NCI-H345 treated with DMSO at 0.1 percent for 48 hours (cell line): ENCODE results near the gene NUP43.
"Not testable (repeated sequence)": the region's sequence is repeated elsewhere in the genome, so short reads cannot be mapped to it uniquely, and the experiment has no call there.

Source experiments
- DNase-seq: peaks from one replicate; lab custom pipeline; 2025; ENCODE audit not compliant: unreplicated experiment; lab: John Stamatoyannopoulos, UW

Gene NUP43

DNA sequence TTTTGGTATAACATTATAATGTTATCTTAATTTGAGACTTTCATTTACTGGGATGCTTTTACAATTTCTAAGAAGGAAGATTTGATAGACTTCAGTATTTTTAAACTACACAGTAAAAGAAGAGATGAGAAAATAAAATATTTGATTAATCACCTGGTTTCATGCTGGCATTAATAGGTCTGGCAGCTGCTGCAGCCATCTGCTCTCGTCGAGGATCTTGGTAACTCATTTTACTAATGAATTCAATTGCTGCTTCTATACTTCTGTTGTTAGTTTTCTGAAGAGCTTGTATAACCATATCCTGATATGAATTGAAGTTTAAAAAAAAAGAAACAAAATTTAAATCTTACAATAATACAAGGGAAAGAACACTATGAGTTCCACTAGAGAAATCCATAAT lies 51.4 kb downstream of the NUP43 start:
- no peak for DNase-seq

DNA sequence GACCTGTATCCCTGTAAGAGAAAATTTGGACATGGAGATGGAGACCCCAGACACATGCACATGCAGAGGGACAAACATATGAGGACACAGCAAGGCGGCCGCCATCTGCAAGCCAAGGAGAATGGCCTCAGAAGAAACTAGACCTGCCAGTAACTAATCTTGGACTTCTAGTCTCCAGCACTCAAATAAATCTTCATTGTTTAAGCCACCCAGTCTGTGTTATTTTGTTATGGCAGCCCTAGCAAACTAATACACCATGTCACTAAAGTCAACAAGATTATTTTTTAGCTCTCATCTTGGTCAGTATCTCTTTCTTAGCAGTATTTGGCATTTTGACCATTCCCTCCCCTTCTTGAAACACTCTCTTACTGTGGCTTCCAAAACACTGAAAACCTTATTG lies 55.1 kb downstream of the NUP43 start:
- no peak for DNase-seq

DNA sequence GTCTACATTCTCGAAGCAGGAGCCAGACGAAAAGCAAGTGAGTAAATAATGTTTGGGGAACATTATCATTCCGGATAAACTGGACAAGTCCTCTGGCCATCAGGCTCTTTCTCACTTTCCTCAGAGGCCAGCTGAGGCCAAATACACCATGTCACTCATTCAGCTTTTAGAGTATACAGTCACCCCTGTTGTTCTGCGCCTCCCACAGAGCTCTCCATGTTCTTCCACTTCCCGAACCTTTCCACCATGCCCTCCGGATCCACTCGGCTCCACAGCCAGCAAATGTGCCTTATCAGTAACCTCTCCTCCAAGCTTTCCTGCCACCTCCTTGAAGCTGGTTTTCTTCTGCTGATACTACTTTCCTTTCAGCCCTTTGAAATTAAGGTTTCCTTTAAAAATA lies 60.1 kb downstream of the NUP43 start:
- DNase-seq, result no peak

- DNase-seq, result no peak
Measured at GRCh38 chr6:149683256-149683859, 63.0 kb downstream of the NUP43 start.

GRCh38 chr6:149681845-149682244 lies 64.5 kb downstream of the NUP43 start:
- DNase-seq, result not testable (repeated sequence)

- DNase-seq, result no peak
Measured at GRCh38 chr6:149681209-149681608, 65.1 kb downstream of the NUP43 start.

DNA sequence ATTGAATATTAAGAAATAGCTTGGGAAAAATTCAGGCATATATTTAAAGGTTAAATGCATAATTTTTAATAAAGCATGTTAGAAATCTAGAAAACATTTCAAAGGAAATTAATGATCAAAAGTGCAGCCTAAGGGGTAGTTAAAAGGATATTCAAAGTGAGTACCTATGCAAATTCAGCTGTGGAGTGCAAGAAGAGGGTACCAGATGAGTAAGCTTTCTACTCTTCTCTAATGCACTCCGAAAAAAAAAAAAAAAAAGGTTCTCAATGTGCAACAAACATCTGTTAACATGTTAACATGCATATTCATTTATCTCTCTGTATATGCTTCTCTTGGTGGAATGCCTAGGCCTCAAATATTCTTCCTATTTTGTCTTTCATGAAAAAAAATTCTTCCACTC lies 65.8 kb downstream of the NUP43 start:
- no peak for DNase-seq
